Keratinocyte (primary cell): ENCODE data around the gene STX18.

ENCODE experiments used
- CTCF ChIP-seq, 3 experiments: IDR thresholded peaks in 1 of 3; conservative IDR thresholded peaks in 1 of 3; optimal IDR thresholded peaks in 1 of 3; 2 replicates in 2 of 3; 3 replicates in 1 of 3; pipeline versions ENCODE3 to v1.5.1; 2011; ENCODE audit warnings: low read length in 3 of 3, mild to moderate bottlenecking in 3 of 3, moderate library complexity in 2 of 3, control low read depth in 1 of 3, inconsistent platforms in 1 of 3; ENCODE audit not compliant: insufficient read depth in 2 of 3; ENCODE audit errors: extremely low read depth in 1 of 3
- EZH2 ChIP-seq: IDR thresholded peaks from one replicate; pipeline ENCODE4 v1.6.1; 2012; ENCODE audit warnings: inconsistent platforms, mild to moderate bottlenecking, low read length, moderate library complexity

GRCh38 chr4:4461178-4461577 is 80.7 kb downstream of the STX18 start:
- TF ChIP-seq CTCF (optimal IDR thresholded peaks at IDR 0.05 in 1 of 3, IDR thresholded peaks at IDR 0.05 in 1 of 3, conservative IDR thresholded peaks at IDR 0.05 in 1 of 3; ENCODE audit: extremely low read depth in 1 of 3, insufficient read depth in 2 of 3, low read length in 3 of 3) (no peak), EZH2 (no peak)
